ENCODE measurements around the gene RAD51B.

DNA sequence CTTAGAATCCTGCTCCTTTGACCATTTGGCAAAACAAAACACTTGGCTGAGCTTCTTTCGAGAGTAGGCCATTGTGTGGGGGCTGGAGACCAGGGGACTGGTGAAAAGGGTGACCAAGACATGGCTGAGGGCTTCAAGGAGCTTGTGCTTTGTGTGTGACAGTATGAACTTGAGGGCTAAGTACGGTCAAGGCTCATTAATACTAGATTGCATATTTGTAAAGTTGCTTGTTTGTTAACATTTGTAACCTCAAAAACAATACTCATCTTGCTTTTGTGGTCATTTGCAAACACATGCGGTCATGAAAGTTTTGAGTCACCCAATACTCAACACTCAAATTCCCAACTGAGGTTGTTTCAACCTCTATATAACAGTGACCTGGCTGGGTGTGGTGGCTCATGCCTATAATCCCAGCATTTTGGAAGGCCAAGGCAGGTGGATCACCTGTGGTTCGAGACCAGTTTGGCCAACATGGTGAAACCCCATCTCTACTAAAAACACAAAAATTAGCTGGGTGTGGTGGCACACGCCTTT is 45.7 kb upstream of the RAD51B start:
- TF ChIP-seq, protein P1, sequence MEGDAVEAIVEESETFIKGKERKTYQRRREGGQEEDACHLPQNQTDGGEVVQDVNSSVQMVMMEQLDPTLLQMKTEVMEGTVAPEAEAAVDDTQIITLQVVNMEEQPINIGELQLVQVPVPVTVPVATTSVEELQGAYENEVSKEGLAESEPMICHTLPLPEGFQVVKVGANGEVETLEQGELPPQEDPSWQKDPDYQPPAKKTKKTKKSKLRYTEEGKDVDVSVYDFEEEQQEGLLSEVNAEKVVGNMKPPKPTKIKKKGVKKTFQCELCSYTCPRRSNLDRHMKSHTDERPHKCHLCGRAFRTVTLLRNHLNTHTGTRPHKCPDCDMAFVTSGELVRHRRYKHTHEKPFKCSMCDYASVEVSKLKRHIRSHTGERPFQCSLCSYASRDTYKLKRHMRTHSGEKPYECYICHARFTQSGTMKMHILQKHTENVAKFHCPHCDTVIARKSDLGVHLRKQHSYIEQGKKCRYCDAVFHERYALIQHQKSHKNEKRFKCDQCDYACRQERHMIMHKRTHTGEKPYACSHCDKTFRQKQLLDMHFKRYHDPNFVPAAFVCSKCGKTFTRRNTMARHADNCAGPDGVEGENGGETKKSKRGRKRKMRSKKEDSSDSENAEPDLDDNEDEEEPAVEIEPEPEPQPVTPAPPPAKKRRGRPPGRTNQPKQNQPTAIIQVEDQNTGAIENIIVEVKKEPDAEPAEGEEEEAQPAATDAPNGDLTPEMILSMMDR (optimal IDR thresholded peaks at IDR 0.05 in 1 of 3, IDR thresholded peaks at IDR 0.05 in 1 of 3, conservative IDR thresholded peaks at IDR 0.05 in 1 of 3; ENCODE audit: extremely low read depth in 1 of 3, insufficient read depth in 2 of 3, low read length in 3 of 3), result no peak
- no peak for TF ChIP-seq EZH2 (IDR thresholded peaks at IDR 0.05; ENCODE audit: low read length)

Data from keratinocyte (primary cell).